Cerebellar nuclear complex (tissue), 1 donor: ENCODE data around the gene HNRNPLL.

Experiments used
- DNase-seq, 2 experiments: peaks; one replicate each; lab custom pipeline; 2025; lab: John Stamatoyannopoulos, UW

Gene HNRNPLL

GRCh38 chr2:38528008-38528442 is 74.7 kb downstream of the HNRNPLL start:
- DNase-seq = no peak

GRCh38 chr2:38527338-38528007 is 75.3 kb downstream of the HNRNPLL start:
- DNase-seq = no peak

GRCh38 chr2:38526195-38526594 is 76.5 kb downstream of the HNRNPLL start:
- no peak for DNase-seq

GRCh38 chr2:38524580-38524979 is 78.1 kb downstream of the HNRNPLL start:
- DNase-seq = no peak

GRCh38 chr2:38523728-38524437 is 78.8 kb downstream of the HNRNPLL start:
- no peak for DNase-seq

- no peak for DNase-seq
Measured at GRCh38 chr2:38522754-38523349, 79.9 kb downstream of the HNRNPLL start.

- no peak for DNase-seq
Measured at GRCh38 chr2:38521835-38522234, 80.9 kb downstream of the HNRNPLL start.

GRCh38 chr2:38517284-38517683 is 85.4 kb downstream of the HNRNPLL start:
- no peak for DNase-seq

GRCh38 chr2:38516526-38516925 is 86.2 kb downstream of the HNRNPLL start:
- no peak for DNase-seq

GRCh38 chr2:38516122-38516521 is 86.6 kb downstream of the HNRNPLL start:
- no peak for DNase-seq

- no peak for DNase-seq
Measured at GRCh38 chr2:38515155-38516074, 87.3 kb downstream of the HNRNPLL start.

GRCh38 chr2:38514603-38515154 is 88.0 kb downstream of the HNRNPLL start:
- no peak for DNase-seq

- no peak for DNase-seq
Measured at GRCh38 chr2:38512211-38512610, 90.5 kb downstream of the HNRNPLL start.
